HEK293T (cell line): Measurements from ENCODE around the gene SLC17A9.

Source experiments
- CTCF ChIA-PET: fragments of 350-600 bp; formaldehyde crosslinking; extraction: SDS; loops from one replicate; lab custom pipeline; 2021; ENCODE audit warnings: antibody characterized with exemption, inconsistent platforms; lab: Yijun Ruan, JAX
- POLR2A ChIA-PET: fragments of 350-600 bp; formaldehyde crosslinking; extraction: SDS; loops from one replicate; lab custom pipeline; 2020; ENCODE audit warnings: antibody characterized with exemption, inconsistent platforms; lab: Yijun Ruan, JAX
- DNase-seq: peaks from one replicate; pipeline ENCODE4 v3.0.0; 2012; ENCODE audit warnings: mixed read lengths; ENCODE audit errors: extremely low spot score
- ARNT ChIP-seq: fragments of 450-650 bp; IDR thresholded peaks from 2 replicates; pipeline ENCODE4 v1.6.1; 2017; ENCODE audit warnings: mild to moderate bottlenecking
- BHLHE40 ChIP-seq: fragments of 450-650 bp; IDR thresholded peaks from 2 replicates; pipeline ENCODE4 v1.6.1; 2016; ENCODE audit warnings: mild to moderate bottlenecking, moderate library complexity, borderline replicate concordance
- CTBP1 ChIP-seq: fragments of 450-650 bp; IDR thresholded peaks from 2 replicates; pipeline ENCODE4 v1.6.1; 2016; ENCODE audit warnings: borderline replicate concordance
- ELF4 ChIP-seq: fragments of 450-650 bp; IDR thresholded peaks from 2 replicates; pipeline ENCODE4 v1.6.1; 2017; ENCODE audit warnings: antibody characterized with exemption
- FOXA1 ChIP-seq: fragments of 450-650 bp; IDR thresholded peaks from 2 replicates; pipeline ENCODE4 v1.6.1; 2016; ENCODE audit warnings: mild to moderate bottlenecking
- FOXK2 ChIP-seq: fragments of 450-650 bp; IDR thresholded peaks from 2 replicates; pipeline ENCODE4 v1.6.1; 2016; ENCODE audit warnings: mild to moderate bottlenecking
- FOXM1 ChIP-seq: fragments of 450-650 bp; IDR thresholded peaks from 2 replicates; pipeline ENCODE4 v1.6.1; 2017; ENCODE audit warnings: mild to moderate bottlenecking, borderline replicate concordance
- HDGF ChIP-seq: fragments of 450-650 bp; IDR thresholded peaks from 2 replicates; pipeline ENCODE4 v1.6.1; 2017; ENCODE audit warnings: antibody characterized with exemption, borderline replicate concordance
- L3MBTL2 ChIP-seq: fragments of 450-650 bp; conservative IDR thresholded peaks from 2 replicates; pipeline ENCODE4 v1.6.1; 2016; ENCODE audit warnings: mild to moderate bottlenecking
- LEF1 ChIP-seq: fragments of 450-650 bp; IDR thresholded peaks from 2 replicates; pipeline ENCODE4 v1.6.1; 2017; ENCODE audit warnings: mild to moderate bottlenecking, borderline replicate concordance
- NFRKB ChIP-seq: fragments of 450-650 bp; IDR thresholded peaks from 2 replicates; pipeline ENCODE4 v1.6.1; 2016; ENCODE audit warnings: mild to moderate bottlenecking, moderate library complexity
- PKNOX1 ChIP-seq: fragments of 450-650 bp; IDR thresholded peaks from 2 replicates; pipeline ENCODE4 v1.6.1; 2016
- SP1 ChIP-seq: fragments of 450-650 bp; IDR thresholded peaks from 2 replicates; pipeline ENCODE4 v1.6.1; 2017
- SUZ12 ChIP-seq: fragments of 450-650 bp; IDR thresholded peaks from 2 replicates; pipeline ENCODE4 v1.6.1; 2016; ENCODE audit warnings: mild to moderate bottlenecking
- TARDBP ChIP-seq: fragments of 450-650 bp; IDR thresholded peaks from 2 replicates; pipeline ENCODE4 v1.6.1; 2016
- ZNF384 ChIP-seq: fragments of 450-650 bp; IDR thresholded peaks from 2 replicates; pipeline ENCODE4 v1.6.1; 2016

SLC17A9 gene

GRCh38 chr20:62923669-62924441 is 28.7 kb upstream of the SLC17A9 start:
- TF ChIP-seq FOXA1 (no peak), SUZ12 (no peak), LEF1 (no peak), PKNOX1 (no peak), ELF4 (no peak), HDGF (no peak), TARDBP (no peak), NFRKB (no peak), L3MBTL2 (no peak), FOXK2 (no peak), FOXM1 (no peak), ZNF384 (no peak), CTBP1 (no peak), BHLHE40 (no peak), SP1 (no peak), ARNT (no peak)
- POLR2A ChIA-PET: interaction anchor here (0.9 to 6.5 kb wide), 2 partner anchors 13 to 20 kb away, joined by 3 to 50 read pairs; partner anchors contain the start of gene GID8
- no peak for DNase-seq
- CTCF ChIA-PET: interaction anchor here (1.0 kb wide), 1 partner anchor 16 kb away, joined by 4 read pairs; no protein-coding TSS in a partner anchor

DNA sequence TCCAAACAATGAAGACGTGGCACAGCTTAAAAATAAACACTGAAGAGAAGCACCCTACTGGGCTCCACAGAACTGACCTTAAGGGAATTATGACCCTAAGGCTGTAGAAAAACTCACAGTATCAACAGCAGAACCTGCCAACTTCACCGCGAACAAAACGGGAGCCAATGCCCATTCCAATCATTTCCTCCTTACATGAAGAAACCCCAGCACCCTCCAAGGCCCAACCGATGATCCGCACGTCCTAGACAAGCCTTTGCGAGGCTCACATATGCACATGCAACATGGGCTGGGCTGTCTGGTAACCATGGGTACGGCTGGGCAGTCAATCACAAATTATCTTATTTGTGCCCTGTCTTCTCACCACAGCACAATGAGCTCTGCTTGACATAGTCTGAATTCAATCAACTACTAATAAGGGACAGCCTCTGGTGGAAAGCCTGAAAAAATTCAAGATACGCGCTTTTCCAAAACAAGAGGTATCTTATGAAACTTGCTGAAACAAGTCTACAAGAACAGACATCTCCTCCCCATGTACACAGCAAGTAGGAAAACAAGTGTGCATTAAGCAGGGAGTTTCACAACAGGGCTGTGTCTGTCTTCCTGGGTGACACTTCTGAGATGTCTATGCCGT is 27.9 kb upstream of the SLC17A9 start:
- ChIA-PET CTCF (interaction anchor here (1.0 kb wide), 1 partner anchor 17 kb away, joined by 3 read pairs; no protein-coding TSS in a partner anchor), POLR2A (interaction anchor here (0.9 to 6.5 kb wide), 2 partner anchors 12 to 21 kb away, joined by 3 to 50 read pairs; partner anchors contain the start of gene GID8)
- DNase-seq: no peak
- TF ChIP-seq PKNOX1 (peak; percentile 93), CTBP1 (no peak)

GRCh38 chr20:62925076-62925419 is 27.5 kb upstream of the SLC17A9 start:
- ChIA-PET POLR2A (interaction anchor here (0.9 to 6.5 kb wide), 2 partner anchors 12 to 21 kb away, joined by 3 to 50 read pairs; partner anchors contain the start of gene GID8), CTCF (interaction anchor here (1.0 kb wide), 1 partner anchor 17 kb away, joined by 3 read pairs; no protein-coding TSS in a partner anchor)
- no peak for TF ChIP-seq HDGF
- TF ChIP-seq ARNT: no peak
- no peak for TF ChIP-seq LEF1
- no peak for TF ChIP-seq SP1
- no peak for TF ChIP-seq ELF4
- TF ChIP-seq L3MBTL2: no peak
- no peak for TF ChIP-seq FOXK2
- TF ChIP-seq NFRKB: no peak
- no peak for TF ChIP-seq CTBP1
- no peak for TF ChIP-seq ZNF384
- no peak for TF ChIP-seq SUZ12
- TF ChIP-seq BHLHE40: no peak
- TF ChIP-seq PKNOX1: no peak
- DNase-seq: no peak

- CTCF ChIA-PET: interaction anchor here (1.0 kb wide), 1 partner anchor 18 kb away, joined by 3 read pairs; no protein-coding TSS in a partner anchor
These were observed 26.9 kb upstream of the SLC17A9 start for GRCh38 chr20:62925420-62926228.

DNA sequence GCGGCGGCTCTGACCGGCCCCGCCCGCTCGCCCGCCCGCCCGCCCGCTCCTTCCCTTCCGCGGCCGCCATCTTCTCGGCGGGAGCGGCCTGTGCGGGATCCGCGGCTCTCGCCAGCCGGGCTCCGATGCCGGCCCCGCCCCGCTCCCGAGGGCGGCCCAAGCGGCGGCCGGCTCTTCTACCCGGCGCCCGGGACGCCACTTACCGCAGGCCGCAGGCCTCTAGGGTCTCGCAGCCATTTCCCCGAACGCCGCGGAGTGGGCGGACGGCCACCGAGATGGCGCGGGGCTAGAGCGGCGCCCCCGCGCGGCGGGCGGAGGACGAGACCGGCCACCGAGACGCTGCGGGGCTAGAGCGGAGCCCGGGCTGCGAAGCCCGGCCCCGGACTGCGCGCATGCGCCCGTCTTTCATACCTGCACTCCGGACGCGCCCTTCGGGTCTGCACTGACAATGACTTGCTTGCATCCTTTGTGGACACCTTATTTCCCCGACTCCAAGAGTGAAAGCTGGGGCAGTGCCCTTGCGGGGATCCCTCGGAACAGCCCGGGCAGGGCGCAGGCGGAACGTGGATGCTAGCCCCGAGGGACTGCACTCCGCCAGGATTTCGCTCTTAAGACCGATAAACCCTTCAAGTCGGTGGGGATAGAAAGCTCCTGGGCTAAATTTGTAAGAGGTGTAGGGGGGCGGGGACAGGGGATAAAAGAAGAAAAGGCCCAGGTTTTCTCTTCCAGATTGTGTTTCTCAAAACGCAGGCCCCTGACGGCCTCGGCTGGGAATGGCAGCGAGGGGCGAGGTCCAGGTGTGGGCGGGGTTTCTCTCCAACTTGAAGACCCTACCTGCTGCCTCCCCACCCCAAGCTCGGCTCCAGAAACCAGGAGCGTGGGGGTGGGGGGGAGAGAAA is 26.0 kb upstream of the SLC17A9 start, which contains the start of gene DIDO1:
Gene DIDO1, minus strand, starts transcription at position 277 of the 899 bp plus-strand sequence.
- POLR2A ChIA-PET: interaction anchor here (1.0 to 6.5 kb wide), 3 partner anchors 10 to 67 kb away, joined by 3 to 50 read pairs (median 3); partner anchors contain the start of genes GID8 and TCFL5
- DNase-seq: peak; percentile 95
- TF ChIP-seq ARNT (0 out of 2 replicates have a peak, but pooled peaks have one; percentile 9), CTBP1 (no peak)
- CTCF ChIA-PET: interaction anchor here (0.6 to 2.2 kb wide), 4 partner anchors 8 to 46 kb away, joined by 3 to 8 read pairs (median 4); no protein-coding TSS in a partner anchor

More at GRCh38 chr20:62925420-62926228, 26.9 kb upstream of the SLC17A9 start:
- no peak for DNase-seq
- no peak for TF ChIP-seq ARNT
- TF ChIP-seq ZNF384: no peak
- TF ChIP-seq ELF4: no peak
- no peak for TF ChIP-seq FOXK2
- TF ChIP-seq FOXA1: no peak
- POLR2A ChIA-PET: interaction anchor here (6.5 kb wide), 1 partner anchor 11 kb away, joined by 50 read pairs; the partner anchor contains the start of gene GID8
